ENCODE measurements around the gene DCP1B.
"Not testable (repeated sequence)": the region's sequence is repeated elsewhere in the genome, so short reads cannot be mapped to it uniquely, and the experiment has no call there.

The DCP1B gene

GRCh38 chr12:1977109-1977508, 27.1 kb downstream of the DCP1B start:
- DNase-seq (ENCODE audit: low read depth in 2 of 2) = no peak

- DNase-seq (ENCODE audit: low read depth in 2 of 2) = no peak
Observed at GRCh38 chr12:1974812-1975211, 29.4 kb downstream of the DCP1B start.

GRCh38 chr12:1972856-1973317, 31.4 kb downstream of the DCP1B start:
- DNase-seq (ENCODE audit: low read depth in 2 of 2) = no peak

- DNase-seq (ENCODE audit: low read depth in 2 of 2) = no peak
Observed at GRCh38 chr12:1972260-1972659, 32.0 kb downstream of the DCP1B start.

- DNase-seq (ENCODE audit: low read depth in 2 of 2) = no peak
Observed at GRCh38 chr12:1970331-1970900, 33.8 kb downstream of the DCP1B start.

- DNase-seq (ENCODE audit: low read depth in 2 of 2) = no peak
Observed at GRCh38 chr12:1966561-1967226, 37.6 kb downstream of the DCP1B start.

- no peak for DNase-seq (ENCODE audit: low read depth in 2 of 2)
Observed at GRCh38 chr12:1965916-1966315, 38.3 kb downstream of the DCP1B start.

GRCh38 chr12:1962051-1963020, 41.9 kb downstream of the DCP1B start:
- no peak for DNase-seq (ENCODE audit: low read depth in 2 of 2)

GRCh38 chr12:1956716-1957115, 47.5 kb downstream of the DCP1B start:
- DNase-seq (ENCODE audit: low read depth in 2 of 2) = no peak

- DNase-seq (ENCODE audit: low read depth in 2 of 2) = no peak
Observed at GRCh38 chr12:1949771-1950470, 54.3 kb downstream of the DCP1B start.

GRCh38 chr12:1948883-1949282, 55.4 kb downstream of the DCP1B start:
- no peak for DNase-seq (ENCODE audit: low read depth in 2 of 2)

- no peak for DNase-seq (ENCODE audit: low read depth in 2 of 2)
Observed at GRCh38 chr12:1947081-1947480, 57.2 kb downstream of the DCP1B start.

GRCh38 chr12:1946296-1946695, 58.0 kb downstream of the DCP1B start:
- DNase-seq (ENCODE audit: low read depth in 2 of 2) = no peak

GRCh38 chr12:1945502-1945901, 58.8 kb downstream of the DCP1B start:
- DNase-seq (ENCODE audit: low read depth in 2 of 2) = not testable (repeated sequence)

GRCh38 chr12:1939801-1940607, 64.3 kb downstream of the DCP1B start:
- DNase-seq (ENCODE audit: low read depth in 2 of 2) = peak; percentile 75 to 81

GRCh38 chr12:1939331-1939730, 64.9 kb downstream of the DCP1B start:
- no peak for DNase-seq (ENCODE audit: low read depth in 2 of 2)

GRCh38 chr12:1937481-1938224, 66.6 kb downstream of the DCP1B start:
- DNase-seq (ENCODE audit: low read depth in 2 of 2) = no peak

GRCh38 chr12:1936406-1937320, 67.6 kb downstream of the DCP1B start:
- DNase-seq (ENCODE audit: low read depth in 2 of 2) = no peak

GRCh38 chr12:1935700-1936378, 68.4 kb downstream of the DCP1B start:
- no peak for DNase-seq (ENCODE audit: low read depth in 2 of 2)
